ENCODE data around the gene SCMH1. TPM values are rescaled to one million over a fixed set of nuclear protein-coding genes. Genes with fewer than 3 reads are reported as not detected.
A peak's percentile ranks its signal among the peaks of the same experiment; 100 is the strongest.

The SCMH1 gene
- total RNA-seq, 4 donors from 2014 or later, result 17.6 to 48.2 (median 21.8) TPM

DNA sequence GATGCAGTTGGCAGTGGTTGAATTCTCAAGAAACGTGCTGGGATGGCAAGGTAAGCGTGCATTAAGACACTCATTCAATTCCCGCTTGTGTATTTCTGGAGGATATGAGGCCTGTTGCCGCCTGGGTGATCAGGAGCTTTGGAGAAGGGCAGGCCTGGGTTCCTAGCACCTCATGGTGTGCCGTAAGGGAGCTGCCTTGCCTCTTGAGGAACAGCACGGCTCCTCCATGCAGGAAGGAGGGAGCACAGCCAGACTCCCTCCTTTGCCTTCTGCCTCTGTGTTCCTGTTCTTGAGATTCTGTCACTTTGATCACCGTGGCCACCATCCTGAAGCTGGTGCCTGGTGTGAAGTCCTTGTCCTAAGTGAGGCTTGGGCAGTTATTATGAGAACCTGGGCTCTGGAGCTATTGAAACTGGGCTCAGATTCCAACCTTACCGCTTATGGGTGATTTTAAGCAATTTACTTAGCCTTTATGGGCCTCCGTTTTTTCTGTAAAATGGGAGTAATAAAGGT lies 238.9 kb downstream of the SCMH1 start:
- Histone ChIP-seq H3K36me3 (peaks cover 54% of the 10 kb centered on the region), H3K4me3 (no peak overlapping the region), H3K9me3 (no peaks in the 10 kb centered on the region), H3K27me3 (no peaks in the 10 kb centered on the region), H3K27ac (peak overlapping the region; percentile 47), H3K4me1 (peaks cover 25% of the 10 kb centered on the region)
- WGBS, result 83% methylated on average over 9 of the region's 9 CpGs
- no peak for TF ChIP-seq EP300 (IDR thresholded peaks at IDR 0.05)
- TF ChIP-seq POLR2AphosphoS5 (IDR thresholded peaks at IDR 0.05), result no peak
- TF ChIP-seq, protein P1, sequence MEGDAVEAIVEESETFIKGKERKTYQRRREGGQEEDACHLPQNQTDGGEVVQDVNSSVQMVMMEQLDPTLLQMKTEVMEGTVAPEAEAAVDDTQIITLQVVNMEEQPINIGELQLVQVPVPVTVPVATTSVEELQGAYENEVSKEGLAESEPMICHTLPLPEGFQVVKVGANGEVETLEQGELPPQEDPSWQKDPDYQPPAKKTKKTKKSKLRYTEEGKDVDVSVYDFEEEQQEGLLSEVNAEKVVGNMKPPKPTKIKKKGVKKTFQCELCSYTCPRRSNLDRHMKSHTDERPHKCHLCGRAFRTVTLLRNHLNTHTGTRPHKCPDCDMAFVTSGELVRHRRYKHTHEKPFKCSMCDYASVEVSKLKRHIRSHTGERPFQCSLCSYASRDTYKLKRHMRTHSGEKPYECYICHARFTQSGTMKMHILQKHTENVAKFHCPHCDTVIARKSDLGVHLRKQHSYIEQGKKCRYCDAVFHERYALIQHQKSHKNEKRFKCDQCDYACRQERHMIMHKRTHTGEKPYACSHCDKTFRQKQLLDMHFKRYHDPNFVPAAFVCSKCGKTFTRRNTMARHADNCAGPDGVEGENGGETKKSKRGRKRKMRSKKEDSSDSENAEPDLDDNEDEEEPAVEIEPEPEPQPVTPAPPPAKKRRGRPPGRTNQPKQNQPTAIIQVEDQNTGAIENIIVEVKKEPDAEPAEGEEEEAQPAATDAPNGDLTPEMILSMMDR (IDR thresholded peaks at IDR 0.05), result no peak
- no peak for TF ChIP-seq POLR2A (IDR thresholded peaks at IDR 0.05)
- DNase-seq (ENCODE audit: low spot score in 2 of 2), result no peak

DNA sequence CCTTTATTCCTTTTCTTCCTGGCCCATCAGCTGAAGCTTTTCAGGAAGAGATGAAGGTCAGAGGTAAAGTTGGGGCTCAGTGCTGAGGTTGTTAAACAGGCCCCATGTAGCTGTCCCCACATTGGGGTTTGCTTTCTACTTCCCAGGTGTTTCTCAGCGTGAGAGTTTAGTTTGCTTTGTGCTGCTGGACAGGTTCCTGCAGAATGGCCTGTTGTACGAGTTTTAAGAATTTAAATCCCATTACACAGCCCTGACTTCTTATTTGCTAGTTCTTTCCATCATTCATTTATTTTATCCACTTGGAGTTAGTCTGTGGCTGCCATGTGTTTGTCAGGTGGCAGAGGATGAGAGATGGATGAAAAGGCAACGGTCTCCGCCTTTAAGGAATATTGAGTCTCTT lies 243.4 kb downstream of the SCMH1 start:
- Histone ChIP-seq H3K4me1 (peaks cover 10% of the 10 kb centered on the region), H3K27ac (no peak overlapping the region), H3K4me3 (no peak overlapping the region), H3K27me3 (no peaks in the 10 kb centered on the region), H3K36me3 (peaks cover 56% of the 10 kb centered on the region), H3K9me3 (no peaks in the 10 kb centered on the region)
- TF ChIP-seq EP300 (IDR thresholded peaks at IDR 0.05) (no peak), POLR2AphosphoS5 (IDR thresholded peaks at IDR 0.05) (no peak), POLR2A (IDR thresholded peaks at IDR 0.05) (no peak)
- TF ChIP-seq, protein P1 (IDR thresholded peaks at IDR 0.05), result no peak
- WGBS, result 82% methylated on average over 4 of the region's 4 CpGs
- DNase-seq (ENCODE audit: low spot score in 2 of 2), result no peak

DNA sequence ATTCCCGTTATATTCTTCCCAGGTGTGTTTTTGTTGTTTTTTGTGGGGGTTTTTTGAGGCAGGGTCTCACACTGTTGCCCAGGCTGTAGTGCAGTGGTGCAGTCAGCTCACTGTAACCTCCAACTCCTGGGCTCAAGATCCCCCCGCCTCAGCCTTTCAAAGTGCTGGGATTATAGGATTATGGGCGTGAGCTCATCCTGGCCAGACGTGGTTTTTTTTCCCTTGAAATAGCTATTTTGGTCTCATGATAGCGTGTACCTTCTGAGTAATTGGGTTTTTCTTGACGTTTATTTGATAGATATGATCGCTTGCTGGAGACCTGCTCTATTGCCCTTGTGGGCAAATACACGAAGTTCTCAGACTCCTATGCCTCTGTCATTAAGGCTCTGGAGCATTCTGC lies 245.0 kb downstream of the SCMH1 start:
- H3K4me3 ChIP-seq, result no peak overlapping the region
- TF ChIP-seq POLR2A (IDR thresholded peaks at IDR 0.05), result no peak
- TF ChIP-seq, protein P1 (IDR thresholded peaks at IDR 0.05), result no peak
- TF ChIP-seq POLR2AphosphoS5 (IDR thresholded peaks at IDR 0.05), result no peak
- TF ChIP-seq EP300 (IDR thresholded peaks at IDR 0.05), result no peak
- H3K4me1 ChIP-seq, result no peaks in the 10 kb centered on the region
- no peak overlapping the region for H3K27ac ChIP-seq
- no peaks in the 10 kb centered on the region for H3K27me3 ChIP-seq
- no peaks in the 10 kb centered on the region for H3K9me3 ChIP-seq
- peaks cover 62% of the 10 kb centered on the region for H3K36me3 ChIP-seq
- WGBS, result 94% methylated on average over 8 of the region's 8 CpGs
- no peak for DNase-seq (ENCODE audit: low spot score in 2 of 2)

DNA sequence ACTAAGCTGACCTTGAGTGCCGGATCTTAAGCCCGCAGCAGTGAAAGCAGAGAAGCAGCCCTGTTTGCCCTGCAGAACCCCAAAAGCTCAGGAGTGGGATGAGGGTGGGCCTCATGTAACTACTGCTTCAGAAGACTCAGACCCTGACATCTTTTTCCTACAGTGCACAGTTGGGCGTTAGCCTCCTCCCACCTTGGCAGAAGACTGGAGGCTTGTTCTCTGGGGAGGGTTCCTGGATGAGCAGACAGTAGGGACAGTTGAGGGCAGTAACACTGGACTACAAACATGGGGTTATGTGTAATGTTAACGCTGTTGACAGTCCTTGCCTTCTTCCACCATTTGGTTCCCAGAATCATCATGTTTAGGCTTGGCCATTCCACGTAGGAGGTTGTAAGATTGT lies 253.0 kb downstream of the SCMH1 start:
- 93% methylated on average over 5 of the region's 5 CpGs for WGBS
- H3K36me3 ChIP-seq, result peaks cover 85% of the 10 kb centered on the region

DNA sequence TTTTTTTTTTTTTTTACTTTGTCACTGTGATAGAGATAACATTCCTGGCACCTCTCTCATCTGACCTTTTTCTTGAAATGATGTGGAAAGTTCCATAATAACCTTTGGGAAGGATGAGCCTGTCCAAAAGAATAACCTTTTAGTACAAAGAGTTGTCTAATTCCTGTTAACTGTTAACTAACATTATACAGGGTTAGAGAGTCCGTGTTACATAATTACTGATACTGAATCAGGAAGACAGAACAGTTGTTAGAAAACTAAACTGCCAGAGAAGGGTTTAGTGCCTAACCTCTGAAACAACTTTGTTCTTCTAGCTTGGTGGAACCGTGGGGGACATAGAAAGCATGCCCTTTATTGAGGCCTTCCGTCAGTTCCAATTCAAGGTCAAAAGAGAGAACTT lies 253.8 kb downstream of the SCMH1 start:
- no peak for DNase-seq (ENCODE audit: low spot score in 2 of 2)
- peaks cover 9% of the 10 kb centered on the region for H3K4me1 ChIP-seq
- H3K27ac ChIP-seq, result no peak overlapping the region
- 88% methylated on average over 3 of the region's 3 CpGs for WGBS
- peaks cover 83% of the 10 kb centered on the region for H3K36me3 ChIP-seq
- H3K4me3 ChIP-seq, result no peak overlapping the region
- H3K9me3 ChIP-seq, result no peaks in the 10 kb centered on the region
- TF ChIP-seq EP300 (IDR thresholded peaks at IDR 0.05) (no peak), POLR2AphosphoS5 (IDR thresholded peaks at IDR 0.05) (no peak), POLR2A (IDR thresholded peaks at IDR 0.05) (no peak)
- TF ChIP-seq, protein P1 (IDR thresholded peaks at IDR 0.05), result no peak
- H3K27me3 ChIP-seq, result no peaks in the 10 kb centered on the region

More for the DNA sequence above, 253.0 kb downstream of the SCMH1 start:
- no peak for DNase-seq (ENCODE audit: low spot score in 2 of 2)
- no peaks in the 10 kb centered on the region for H3K9me3 ChIP-seq
- no peak overlapping the region for H3K27ac ChIP-seq
- H3K4me3 ChIP-seq, result no peak overlapping the region
- H3K4me1 ChIP-seq, result peaks cover 5% of the 10 kb centered on the region
- TF ChIP-seq POLR2A (IDR thresholded peaks at IDR 0.05) (no peak), POLR2AphosphoS5 (IDR thresholded peaks at IDR 0.05) (no peak), EP300 (IDR thresholded peaks at IDR 0.05) (no peak)
- TF ChIP-seq, protein P1 (IDR thresholded peaks at IDR 0.05), result no peak
- H3K27me3 ChIP-seq, result no peaks in the 10 kb centered on the region
